ENCODE data around the gene RAB3IL1. TPM values are rescaled to one million over a fixed set of nuclear protein-coding genes. Genes with fewer than 3 reads are reported as not detected.
"Not testable (repeated sequence)": the region's sequence is repeated elsewhere in the genome, so short reads cannot be mapped to it uniquely, and the experiment has no call there.

RAB3IL1 gene
- 0.09 TPM in 1 of 2 replicates, not detected in the other for total RNA-seq

GRCh38 chr11:61917334-61918109, at the start of gene RAB3IL1:
Gene RAB3IL1, minus strand, starts transcription at chr11:61917566. Its CDS starts 199 bp downstream, at chr11:61917367.
- no peak for DNase-seq (ENCODE audit: low spot score)
- H3K4me1 Mint-ChIP-seq (ENCODE audit: low read depth): peaks cover 7% of the 10 kb centered on the region
- H3K9me3 Mint-ChIP-seq: no peaks in the 10 kb centered on the region
- H3K27ac Mint-ChIP-seq: no peak within 1 kb of the TSS
- H3K4me3 Mint-ChIP-seq (ENCODE audit: low read depth): peak within 1 kb of the TSS; percentile 73
- H3K27me3 Mint-ChIP-seq (ENCODE audit: low read depth): peaks cover 49% of the 10 kb centered on the region
- no peaks in the 10 kb centered on the region for H3K36me3 Mint-ChIP-seq (ENCODE audit: low read depth)
- intact Hi-C loops (cut with micrococcal nuclease): no loop called here

- intact Hi-C loops (cut with micrococcal nuclease): loop anchor here (1.0 kb wide), 1 partner anchor 59 kb away; no protein-coding TSS in a partner anchor
- Mint-ChIP-seq H3K4me3 (ENCODE audit: low read depth) (peak overlapping the region; percentile 93), H3K27me3 (ENCODE audit: low read depth) (no peaks in the 10 kb centered on the region), H3K4me1 (ENCODE audit: low read depth) (peaks cover 55% of the 10 kb centered on the region), H3K9me3 (no peaks in the 10 kb centered on the region), H3K27ac (peak overlapping the region; percentile 72), H3K36me3 (ENCODE audit: low read depth) (peaks cover 40% of the 10 kb centered on the region)
- peak; percentile 38 for DNase-seq (ENCODE audit: low spot score)
Measured at GRCh38 chr11:61966734-61967115, 49.4 kb upstream of the RAB3IL1 start.

- H3K27me3 Mint-ChIP-seq (ENCODE audit: low read depth): not testable (repeated sequence)
Measured at GRCh38 chr11:61964666-61965271, 47.4 kb upstream of the RAB3IL1 start.

GRCh38 chr11:61964058-61964665, 46.8 kb upstream of the RAB3IL1 start:
- Mint-ChIP-seq H3K27me3 (ENCODE audit: low read depth) (no peaks in the 10 kb centered on the region), H3K36me3 (ENCODE audit: low read depth) (peaks cover 40% of the 10 kb centered on the region), H3K4me1 (ENCODE audit: low read depth) (peaks cover 38% of the 10 kb centered on the region), H3K9me3 (no peaks in the 10 kb centered on the region), H3K4me3 (ENCODE audit: low read depth) (peak overlapping the region; percentile 93), H3K27ac (no peak overlapping the region)
- no peak for DNase-seq (ENCODE audit: low spot score)
- intact Hi-C loops (cut with micrococcal nuclease): no loop called here

More at GRCh38 chr11:61964666-61965271, 47.4 kb upstream of the RAB3IL1 start:
- intact Hi-C loops (cut with micrococcal nuclease); DNase-seq (ENCODE audit: low spot score); H3K9me3 Mint-ChIP-seq: not testable (repeated sequence)
- peak overlapping the region; percentile 26 for H3K27ac Mint-ChIP-seq
- H3K4me3 Mint-ChIP-seq (ENCODE audit: low read depth): peak overlapping the region; percentile 93
- H3K4me1 Mint-ChIP-seq (ENCODE audit: low read depth): peaks cover 42% of the 10 kb centered on the region
- peaks cover 40% of the 10 kb centered on the region for H3K36me3 Mint-ChIP-seq (ENCODE audit: low read depth)

- Mint-ChIP-seq H3K9me3 (no peaks in the 10 kb centered on the region), H3K4me3 (ENCODE audit: low read depth) (peak overlapping the region; percentile 47), H3K4me1 (ENCODE audit: low read depth) (peaks cover 33% of the 10 kb centered on the region), H3K27me3 (ENCODE audit: low read depth) (no peaks in the 10 kb centered on the region), H3K36me3 (ENCODE audit: low read depth) (peaks cover 40% of the 10 kb centered on the region), H3K27ac (peak overlapping the region; percentile 77)
- no peak for DNase-seq (ENCODE audit: low spot score)
- intact Hi-C loops (cut with micrococcal nuclease): no loop called here
Measured at GRCh38 chr11:61963282-61964057, 46.1 kb upstream of the RAB3IL1 start.

GRCh38 chr11:61963016-61963281, 45.6 kb upstream of the RAB3IL1 start:
- DNase-seq (ENCODE audit: low spot score): no peak
- Mint-ChIP-seq H3K27ac (no peak overlapping the region), H3K4me3 (ENCODE audit: low read depth) (no peak overlapping the region), H3K36me3 (ENCODE audit: low read depth) (peaks cover 40% of the 10 kb centered on the region), H3K9me3 (no peaks in the 10 kb centered on the region), H3K27me3 (ENCODE audit: low read depth) (no peaks in the 10 kb centered on the region), H3K4me1 (ENCODE audit: low read depth) (peaks cover 29% of the 10 kb centered on the region)
- intact Hi-C loops (cut with micrococcal nuclease): no loop called here

GRCh38 chr11:61962213-61963015, 45.0 kb upstream of the RAB3IL1 start:
- Mint-ChIP-seq H3K4me3 (ENCODE audit: low read depth) (no peak overlapping the region), H3K27ac (no peak overlapping the region), H3K9me3 (no peaks in the 10 kb centered on the region), H3K36me3 (ENCODE audit: low read depth) (peaks cover 40% of the 10 kb centered on the region), H3K4me1 (ENCODE audit: low read depth) (peaks cover 28% of the 10 kb centered on the region), H3K27me3 (ENCODE audit: low read depth) (no peaks in the 10 kb centered on the region)
- no peak for DNase-seq (ENCODE audit: low spot score)
- intact Hi-C loops (cut with micrococcal nuclease): no loop called here

GRCh38 chr11:61961570-61962212, 44.3 kb upstream of the RAB3IL1 start:
- Mint-ChIP-seq H3K36me3 (ENCODE audit: low read depth) (peaks cover 38% of the 10 kb centered on the region), H3K4me3 (ENCODE audit: low read depth) (no peak overlapping the region), H3K27ac (no peak overlapping the region), H3K4me1 (ENCODE audit: low read depth) (peaks cover 28% of the 10 kb centered on the region), H3K9me3 (no peaks in the 10 kb centered on the region), H3K27me3 (ENCODE audit: low read depth) (peaks cover under 1% of the 10 kb centered on the region)
- intact Hi-C loops (cut with micrococcal nuclease): no loop called here
- no peak for DNase-seq (ENCODE audit: low spot score)

GRCh38 chr11:61960532-61960931, 43.2 kb upstream of the RAB3IL1 start:
- intact Hi-C loops (cut with micrococcal nuclease): no loop called here

GRCh38 chr11:61959678-61960077, 42.3 kb upstream of the RAB3IL1 start:
- intact Hi-C loops (cut with micrococcal nuclease): no loop called here
- no peak for DNase-seq (ENCODE audit: low spot score)
- Mint-ChIP-seq H3K9me3 (no peaks in the 10 kb centered on the region), H3K27ac (no peak overlapping the region), H3K36me3 (ENCODE audit: low read depth) (peaks cover 22% of the 10 kb centered on the region), H3K4me1 (ENCODE audit: low read depth) (peaks cover 19% of the 10 kb centered on the region), H3K4me3 (ENCODE audit: low read depth) (no peak overlapping the region), H3K27me3 (ENCODE audit: low read depth) (peaks cover 13% of the 10 kb centered on the region)

More at GRCh38 chr11:61960532-61960931, 43.2 kb upstream of the RAB3IL1 start:
- Mint-ChIP-seq H3K27ac (no peak overlapping the region), H3K36me3 (ENCODE audit: low read depth) (peaks cover 31% of the 10 kb centered on the region), H3K27me3 (ENCODE audit: low read depth) (peaks cover 9% of the 10 kb centered on the region), H3K4me1 (ENCODE audit: low read depth) (peaks cover 28% of the 10 kb centered on the region), H3K4me3 (ENCODE audit: low read depth) (no peak overlapping the region), H3K9me3 (no peaks in the 10 kb centered on the region)
- no peak for DNase-seq (ENCODE audit: low spot score)

GRCh38 chr11:61959114-61959513, 41.7 kb upstream of the RAB3IL1 start:
- intact Hi-C loops (cut with micrococcal nuclease): no loop called here
- no peak overlapping the region for H3K4me3 Mint-ChIP-seq (ENCODE audit: low read depth)
- H3K9me3 Mint-ChIP-seq: no peaks in the 10 kb centered on the region
- no peak overlapping the region for H3K27ac Mint-ChIP-seq
- DNase-seq (ENCODE audit: low spot score): no peak
- peaks cover 17% of the 10 kb centered on the region for H3K27me3 Mint-ChIP-seq (ENCODE audit: low read depth)
- peaks cover 15% of the 10 kb centered on the region for H3K4me1 Mint-ChIP-seq (ENCODE audit: low read depth)
- H3K36me3 Mint-ChIP-seq (ENCODE audit: low read depth): peaks cover 17% of the 10 kb centered on the region

- peaks cover 12% of the 10 kb centered on the region for H3K36me3 Mint-ChIP-seq (ENCODE audit: low read depth)
- peaks cover 10% of the 10 kb centered on the region for H3K4me1 Mint-ChIP-seq (ENCODE audit: low read depth)
- no peak for DNase-seq (ENCODE audit: low spot score)
- H3K4me3 Mint-ChIP-seq (ENCODE audit: low read depth): no peak overlapping the region
- H3K27me3 Mint-ChIP-seq (ENCODE audit: low read depth): peaks cover 22% of the 10 kb centered on the region
- intact Hi-C loops (cut with micrococcal nuclease): no loop called here
- H3K9me3 Mint-ChIP-seq: no peaks in the 10 kb centered on the region
- H3K27ac Mint-ChIP-seq: no peak overlapping the region
Measured at GRCh38 chr11:61958590-61958989, 41.2 kb upstream of the RAB3IL1 start.

All from activated T-helper 2 cell treated with anti-CD3 and anti-CD28 coated beads, Interferon-gamma antibody, Interleukin-2, Interleukin-4, amounts not matched to agents 10 μg/mL and 5 μg/mL and 100 μg/mL, durations not matched to agents 14 hours and 24 hours and 36 hours (primary cell).